Right ventricle myocardium inferior (tissue), 1 donor: Measurements from ENCODE around the gene VPS37C. TPM values are rescaled to one million over a fixed set of nuclear protein-coding genes. Genes with fewer than 3 reads are reported as not detected.
"Not testable (repeated sequence)": the region's sequence is repeated elsewhere in the genome, so short reads cannot be mapped to it uniquely, and the experiment has no call there.

Source experiments
- ATAC-seq: fragments of 200-7000 bp; cut with Tn5 transposase; one replicate; pipeline ENCODE4 v1.9.1; 2020; ENCODE audit warnings: mild to moderate bottlenecking, moderate library complexity
- DNase-seq: peaks from one replicate; pipeline ENCODE4 v3.0.0; 2021; ENCODE audit errors: missing footprints
- intact Hi-C: fragments of 100-400 bp; cut with DNase I; formaldehyde crosslinking; loops from one replicate; pipeline ENCODE4 v1.11.0; 2022
- total RNA-seq: library from RNA; stranded (reverse); fragmentation: NEBNext Ultra II Directional; extraction: Animal tissue kit (Norgen Biotek cat#: 25700); gene quantifications from one replicate; pipeline ENCODE4 v1.2.1, GENCODE V29; 2021
- donor health status: DM: no; HTN: yes; CAD: no; lungs with severe emphysema.

The VPS37C gene
- total RNA-seq, 1 donor from 2014 or later, result 16.5 TPM

DNA sequence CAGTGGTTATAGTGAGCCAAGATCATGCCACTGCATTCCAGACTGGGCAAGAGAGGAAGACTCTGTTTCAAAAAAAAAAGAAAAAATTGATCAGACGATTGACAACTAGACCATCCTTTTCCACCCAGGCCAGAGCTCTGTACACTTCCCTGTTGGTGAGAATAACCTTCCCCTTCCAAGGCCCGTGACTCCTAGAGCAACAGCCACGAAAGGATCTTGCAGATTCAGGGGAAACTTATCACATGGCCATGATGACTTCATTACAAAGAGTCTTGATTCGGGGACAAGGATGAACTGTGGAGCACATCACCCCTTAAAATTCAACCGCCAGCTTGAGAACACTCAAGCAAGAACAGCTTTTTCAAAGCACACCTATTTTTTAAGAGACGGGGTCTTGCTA lies 48.7 kb downstream of the VPS37C start:
- ATAC-seq, result no peak
- no peak for DNase-seq
- intact Hi-C loops, result no loop called here

- intact Hi-C loops, result no loop called here
- ATAC-seq, result no peak
- DNase-seq, result no peak
Measured at GRCh38 chr11:61111786-61112517, 49.3 kb downstream of the VPS37C start.

- no peak for DNase-seq
- ATAC-seq, result no peak
- intact Hi-C loops, result no loop called here
Measured at GRCh38 chr11:61111050-61111435, 50.2 kb downstream of the VPS37C start.

DNA sequence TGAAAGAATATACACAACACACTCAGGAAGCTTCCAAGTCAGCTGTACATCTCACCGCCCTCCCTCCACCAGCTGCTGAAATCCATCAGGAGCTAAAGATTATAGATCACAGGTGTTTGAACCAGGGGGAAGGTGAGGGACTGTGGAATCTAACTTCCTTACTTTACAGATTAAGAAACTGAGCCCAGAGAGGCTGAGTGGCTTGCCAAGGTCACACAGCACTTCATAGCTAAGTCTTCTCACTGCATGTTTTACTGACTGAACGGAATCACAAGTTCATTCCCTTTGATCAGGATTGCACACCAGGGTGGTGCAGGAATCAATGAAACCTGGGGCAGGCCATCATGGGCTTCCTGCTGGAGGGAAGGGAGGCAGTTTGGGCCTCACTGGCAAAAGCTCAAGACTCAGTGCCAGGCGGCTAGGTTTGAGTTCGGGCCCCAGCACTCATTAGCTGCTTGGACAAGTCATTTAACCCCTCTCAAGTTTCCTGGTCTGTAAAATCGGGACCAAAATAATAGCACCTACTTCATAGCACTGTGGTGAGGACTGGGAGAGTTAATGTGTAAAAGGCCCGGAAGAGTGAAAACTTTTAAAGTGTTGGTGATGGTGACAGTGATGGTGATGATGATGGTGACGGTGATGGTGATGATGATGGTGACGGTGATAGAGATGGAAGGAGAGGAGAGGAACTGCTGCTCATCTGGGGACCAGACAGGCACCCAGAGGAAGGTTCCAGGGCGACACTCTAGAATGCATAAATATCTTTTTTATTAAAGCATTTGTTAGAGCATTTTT lies 50.8 kb downstream of the VPS37C start:
- intact Hi-C loops, result no loop called here
- ATAC-seq, result no peak

DNA sequence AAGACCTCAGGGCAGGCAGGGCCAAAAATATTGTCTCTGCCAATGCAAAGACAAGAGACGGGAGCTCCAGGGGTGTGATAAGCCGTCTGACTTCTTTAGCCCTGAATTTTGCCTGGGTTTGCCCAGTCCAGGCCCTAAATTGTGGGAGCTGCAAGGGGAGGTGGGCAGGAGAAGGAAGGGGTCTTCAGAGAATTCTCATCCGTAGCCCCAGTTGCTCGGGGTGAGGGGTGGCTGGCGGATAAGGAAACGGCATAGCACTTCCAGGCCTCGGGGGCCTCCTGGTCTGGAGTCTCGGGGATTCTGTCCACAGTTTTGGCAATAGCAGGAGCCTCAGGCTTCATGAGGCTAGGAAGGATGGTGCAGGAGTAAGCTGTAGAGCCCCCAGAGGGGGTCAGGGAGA lies 51.6 kb downstream of the VPS37C start:
- intact Hi-C loops, result no loop called here
- ATAC-seq (no peak), DNase-seq (no peak)

More for the DNA sequence above, 50.8 kb downstream of the VPS37C start:
- DNase-seq, result no peak

DNA sequence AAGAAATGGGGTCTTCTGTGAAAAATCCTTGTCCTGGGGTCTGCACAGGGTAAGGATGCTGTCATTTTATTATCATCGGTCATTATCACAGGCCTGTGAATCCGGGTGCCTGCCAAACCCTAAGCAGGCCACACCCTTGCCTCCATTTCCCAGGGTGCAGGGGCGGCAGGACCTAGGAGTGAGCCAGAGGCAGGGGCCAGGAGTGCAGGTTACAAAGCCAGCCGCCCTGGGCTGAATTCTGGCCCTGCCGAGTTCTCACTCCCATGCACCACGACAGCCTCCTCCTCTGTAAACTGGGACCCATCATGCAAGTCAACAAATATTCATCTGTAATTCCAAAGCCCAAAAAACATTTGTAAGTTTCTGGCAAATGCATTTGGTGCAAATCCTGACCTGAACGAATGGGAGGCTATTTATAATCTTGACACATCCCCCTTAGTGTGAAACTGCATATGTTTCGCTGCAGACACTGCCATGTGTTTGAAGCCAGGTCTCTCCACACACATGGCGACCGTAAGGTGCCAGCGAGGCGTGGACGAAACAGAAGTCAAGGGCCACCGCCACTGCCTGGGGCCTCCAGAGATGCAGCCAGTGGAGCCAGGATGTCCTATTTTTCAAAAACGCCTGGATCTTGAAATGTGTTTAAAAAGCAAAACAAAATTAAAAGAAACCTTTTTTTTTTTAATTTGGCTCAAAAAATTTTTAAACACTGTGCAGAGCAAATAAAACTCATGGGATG lies 52.2 kb downstream of the VPS37C start:
- DNase-seq (no peak), ATAC-seq (no peak)
- intact Hi-C loops, result no loop called here

DNA sequence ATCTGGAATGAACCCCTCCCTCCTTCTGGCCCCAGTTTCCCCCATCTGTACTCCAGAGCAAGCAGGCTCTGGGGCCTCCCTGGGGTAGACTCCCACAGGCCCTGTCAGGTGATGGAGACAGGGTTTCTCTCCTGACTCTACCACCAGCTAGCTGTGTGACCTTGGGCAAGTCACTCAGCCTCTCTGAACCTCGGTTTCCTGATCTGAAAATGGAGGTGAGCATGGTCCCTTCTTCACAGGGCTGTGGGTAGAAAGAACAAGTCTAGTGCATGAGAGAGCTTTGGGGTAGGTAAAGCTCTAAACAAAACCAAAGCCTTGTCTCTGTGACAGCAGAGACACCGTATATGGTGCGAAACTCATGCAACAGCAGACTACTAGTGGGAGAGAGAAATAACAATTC lies 53.3 kb downstream of the VPS37C start:
- DNase-seq, result no peak
- ATAC-seq, result no peak
- intact Hi-C loops, result no loop called here

DNA sequence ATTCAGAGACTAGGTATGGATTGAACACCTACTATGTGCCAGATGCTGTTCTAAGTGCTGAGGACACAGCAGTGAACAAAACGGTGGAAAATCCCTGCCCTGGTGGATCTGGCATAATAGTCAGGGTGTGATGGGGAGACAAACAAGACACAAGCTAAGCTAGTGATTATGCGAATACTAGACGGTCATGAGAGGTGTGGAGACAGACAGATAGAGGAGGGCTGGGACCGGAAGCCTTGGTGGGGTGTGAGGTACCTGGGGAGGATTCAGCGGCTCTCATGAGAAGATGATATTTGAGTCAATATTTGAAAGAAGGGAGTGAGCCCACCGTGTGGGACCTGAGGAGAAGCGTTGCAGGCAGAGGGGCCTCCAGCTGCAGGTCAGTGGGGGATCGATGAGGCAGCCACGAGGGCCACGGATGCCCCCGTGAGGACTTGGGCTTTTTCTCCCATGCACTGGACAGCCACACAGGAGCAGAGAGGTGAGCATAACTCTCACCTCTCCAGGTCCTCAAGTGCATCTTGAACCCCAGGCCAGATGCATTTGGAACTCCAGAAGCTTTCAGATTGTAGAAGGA lies 54.2 kb downstream of the VPS37C start:
- ATAC-seq (no peak), DNase-seq (no peak)
- intact Hi-C loops, result no loop called here

- DNase-seq (no peak), ATAC-seq (no peak)
- intact Hi-C loops, result no loop called here
Measured at GRCh38 chr11:61106296-61106695, 54.9 kb downstream of the VPS37C start.

GRCh38 chr11:61104963-61105362 lies 56.3 kb downstream of the VPS37C start:
- no peak for ATAC-seq
- intact Hi-C loops, result no loop called here
- no peak for DNase-seq

GRCh38 chr11:61103851-61104423 lies 57.3 kb downstream of the VPS37C start:
- DNase-seq (no peak), ATAC-seq (no peak)
- intact Hi-C loops, result no loop called here

- no peak for ATAC-seq
- intact Hi-C loops, result no loop called here
- DNase-seq, result no peak
Measured at GRCh38 chr11:61102667-61103571, 58.3 kb downstream of the VPS37C start.

GRCh38 chr11:61098778-61099177 lies 62.4 kb downstream of the VPS37C start:
- intact Hi-C loops, result no loop called here
- DNase-seq, result no peak
- ATAC-seq, result no peak

DNA sequence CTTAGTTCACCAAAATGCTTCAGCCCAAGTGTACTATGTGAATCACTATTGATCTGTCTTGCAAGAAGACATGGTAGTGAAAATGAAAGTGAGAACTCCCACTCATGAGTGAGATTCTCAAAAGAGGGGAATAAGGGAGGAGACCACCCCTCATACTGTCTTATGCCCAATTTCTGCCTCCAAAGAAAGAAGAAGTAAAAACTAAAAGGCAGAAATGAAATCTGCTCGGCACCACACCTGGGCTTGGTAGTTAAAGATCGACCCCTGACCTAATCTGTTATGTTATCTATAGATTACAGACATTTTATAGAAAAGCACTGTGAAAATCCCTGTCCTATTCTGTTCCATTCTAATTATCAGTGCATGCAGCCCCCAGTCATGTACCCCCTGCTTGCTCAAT lies 63.0 kb downstream of the VPS37C start:
- intact Hi-C loops, ATAC-seq, DNase-seq: not testable (repeated sequence)

- intact Hi-C loops, result no loop called here
- no peak for DNase-seq
- no peak for ATAC-seq
Measured at GRCh38 chr11:61095021-61095420, 66.2 kb downstream of the VPS37C start.

DNA sequence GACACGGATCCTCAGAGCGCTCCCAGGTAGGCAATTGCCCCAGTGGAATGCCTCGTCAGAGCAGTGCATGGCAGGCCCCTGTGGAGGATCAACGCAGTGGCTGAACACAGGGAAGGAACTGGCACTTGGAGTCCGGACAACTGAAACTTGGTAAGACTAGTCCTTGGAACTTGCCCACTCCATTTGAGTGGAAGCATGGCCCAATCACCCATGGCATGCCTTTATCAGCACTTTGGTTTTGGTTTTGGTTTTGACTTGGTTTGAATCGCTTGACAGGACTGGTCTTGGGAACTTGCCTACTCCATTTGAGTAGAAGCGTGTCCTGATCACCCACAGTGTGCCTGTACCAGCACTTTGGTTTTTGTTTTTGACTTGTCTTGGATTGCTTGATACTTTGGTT lies 67.1 kb downstream of the VPS37C start:
- intact Hi-C loops, DNase-seq, ATAC-seq: not testable (repeated sequence)

DNA sequence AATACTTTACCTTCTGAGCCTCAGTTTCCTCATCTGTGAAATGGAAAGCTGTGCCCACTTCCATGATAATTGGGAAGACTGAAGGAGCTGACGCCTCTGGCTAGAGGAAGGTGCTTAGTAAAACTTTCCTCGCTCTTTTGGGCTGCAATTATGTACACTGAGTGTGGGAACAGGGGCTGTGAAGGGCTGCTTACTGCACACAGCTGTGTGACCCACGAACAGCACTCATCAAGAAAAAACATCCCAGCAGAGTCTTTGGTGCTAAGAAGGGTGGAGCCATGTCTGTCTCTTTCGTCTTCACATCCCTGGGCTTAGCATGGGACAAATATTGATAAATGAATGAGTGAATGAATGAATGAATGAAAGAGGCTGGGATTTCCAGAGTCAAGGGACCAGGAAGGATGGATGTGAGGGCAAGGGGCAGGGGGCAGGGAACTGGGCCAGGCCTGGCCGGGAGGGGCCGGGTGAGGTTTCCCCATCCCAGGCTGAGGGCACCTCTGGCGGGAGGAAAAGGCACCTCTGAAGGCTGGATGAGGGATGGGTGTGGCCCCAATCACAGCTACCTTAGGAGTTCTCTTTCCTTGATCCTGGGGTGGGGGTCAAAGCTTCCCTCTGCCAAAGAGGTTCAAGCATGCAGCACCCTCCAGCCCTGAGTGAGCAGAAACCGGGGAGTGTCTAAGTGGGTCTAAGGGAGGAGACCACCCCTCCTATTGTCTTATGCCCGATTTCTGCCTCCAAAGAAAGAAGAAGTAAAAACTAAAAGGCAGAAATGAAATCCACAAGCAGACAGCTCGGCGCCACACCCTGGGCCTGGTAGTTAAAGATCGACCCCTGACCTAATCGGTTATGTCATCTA lies 68.1 kb downstream of the VPS37C start:
- ATAC-seq, result no peak
- DNase-seq, result no peak
- intact Hi-C loops, result no loop called here
